ENCODE results near the gene NFIX. TPM values are rescaled to one million over a fixed set of nuclear protein-coding genes. Genes with fewer than 3 reads are reported as not detected.
A peak's percentile ranks its signal among the peaks of the same experiment; 100 is the strongest.

Gene NFIX
- total and polyA plus RNA-seq, 9 of the 15 experiments (the other 6 are each of a cell fraction or from before 2014, with no cell fraction given) = 0.28 to 26.8 (median 5.4) TPM

GRCh38 chr19:12994701-12995595 is at the start of gene NFIX (continued):
- peak; percentile 73; the same call in 1 of the 2 replicates for TF ChIP-seq CTBP1 (IDR thresholded peaks at IDR 0.05; ENCODE audit: borderline replicate concordance)
- no peak for TF ChIP-seq ZNF282 (CRISPR knock-in tag; IDR thresholded peaks at IDR 0.05)
- no peak for TF ChIP-seq ZNF507 (tag; conservative IDR thresholded peaks at IDR 0.05)
- TF ChIP-seq HLTF (IDR thresholded peaks at IDR 0.05) = peak; percentile 49; the same call in 1 of the 2 replicates
- peak; percentile 50; the same call in 1 of the 2 replicates for TF ChIP-seq FOXP1 (CRISPR knock-in tag; IDR thresholded peaks at IDR 0.05)
- no peak for TF ChIP-seq CREBBP (IDR thresholded peaks at IDR 0.05; ENCODE audit: low read depth, low read length)
- TF ChIP-seq TSHZ1 (CRISPR knock-in tag; IDR thresholded peaks at IDR 0.05) = no peak
- no peak for TF ChIP-seq ZNF778 (CRISPR knock-in tag; IDR thresholded peaks at IDR 0.05)
- no peak for TF ChIP-seq TAF15 (IDR thresholded peaks at IDR 0.05; ENCODE audit: low read depth, low read length)
- TF ChIP-seq ARID3B (CRISPR knock-in tag; IDR thresholded peaks at IDR 0.05; ENCODE audit: borderline replicate concordance) = no peak
- no peak for TF ChIP-seq RNF2 (IDR thresholded peaks at IDR 0.05)
- peak in 1 of 2 experiments; percentile 70; a peak in 1 of 4 replicates for TF ChIP-seq KDM4B (IDR thresholded peaks at IDR 0.05; ENCODE audit: borderline replicate concordance in 2 of 2, low read depth in 1 of 2)
- 0 out of 2 replicates have a peak, but pooled peaks have one; percentile 28 for TF ChIP-seq POLR2A (conservative IDR thresholded peaks at IDR 0.05)
- TF ChIP-seq CHD4 (IDR thresholded peaks at IDR 0.05; ENCODE audit: insufficient read depth, insufficient replicate concordance, low read depth, low read length, poor library complexity, severe bottlenecking) = no peak
- 0 out of 4 replicates have a peak, but pooled peaks of 1 of the 2 experiments have one; percentile 39 for TF ChIP-seq FOXA3 (CRISPR knock-in tag; conservative IDR thresholded peaks at IDR 0.05 in 1 of 2, IDR thresholded peaks at IDR 0.05 in 1 of 2)
- no peak for TF ChIP-seq ATF7 (IDR thresholded peaks at IDR 0.05)
- TF ChIP-seq BHLHE40 (IDR thresholded peaks at IDR 0.05; ENCODE audit: low read length) = peak; percentile 87
- TF ChIP-seq POLR2AphosphoS2 (IDR thresholded peaks at IDR 0.05; ENCODE audit: low read length) = no peak
- no peak for TF ChIP-seq ZNF280B (CRISPR knock-in tag; IDR thresholded peaks at IDR 0.05)
